ENCODE results near the gene ANKMY1.
A peak's percentile ranks its signal among the peaks of the same experiment; 100 is the strongest.

The ANKMY1 gene

GRCh38 chr2:240520130-240520973 is 37.4 kb downstream of the ANKMY1 start:
- Histone ChIP-seq H3K27me3 (peaks cover 0 to 11% of the 10 kb centered on the region in 2 donors), H3K4me1 (peaks cover 0 to 18% (median 10%) of the 10 kb centered on the region in 4 donors), H3K36me3 (peaks cover 26 to 36% (median 29%) of the 10 kb centered on the region in 3 donors), H3K9me3 (no peaks in the 10 kb centered on the region), H3K27ac (no peak overlapping the region), H3K4me3 (peak overlapping the region in 1 of 2 donors; percentile 8)
- DNase-seq = no peak
- intact Hi-C loops (cut with DNase I; ENCODE audit: low total_unique reads) = loop anchor here (10.0 kb wide), 1 partner anchor 184 kb away; no protein-coding TSS in a partner anchor
- TF ChIP-seq CTCF (IDR thresholded peaks at IDR 0.05) = no peak

GRCh38 chr2:240519396-240520129 is 38.2 kb downstream of the ANKMY1 start:
- Histone ChIP-seq H3K27me3 (peaks cover 0 to 11% of the 10 kb centered on the region in 2 donors), H3K9me3 (no peaks in the 10 kb centered on the region), H3K36me3 (peaks cover 18 to 28% (median 24%) of the 10 kb centered on the region in 3 donors), H3K27ac (no peak overlapping the region), H3K4me3 (peak overlapping the region; percentile 8), H3K4me1 (peaks cover 0 to 18% (median 10%) of the 10 kb centered on the region in 4 donors)
- intact Hi-C loops (cut with DNase I; ENCODE audit: low total_unique reads) = loop anchor here (10.0 kb wide), 1 partner anchor 185 kb away; no protein-coding TSS in a partner anchor
- DNase-seq = no peak
- TF ChIP-seq CTCF (IDR thresholded peaks at IDR 0.05) = no peak

GRCh38 chr2:240518981-240519380 is 38.8 kb downstream of the ANKMY1 start:
- Histone ChIP-seq H3K27ac (no peak overlapping the region), H3K36me3 (peaks cover 12 to 23% (median 18%) of the 10 kb centered on the region in 3 donors), H3K4me3 (no peak overlapping the region), H3K9me3 (no peaks in the 10 kb centered on the region), H3K27me3 (peaks cover 0 to 11% of the 10 kb centered on the region in 2 donors), H3K4me1 (peaks cover 0 to 18% (median 10%) of the 10 kb centered on the region in 4 donors)
- TF ChIP-seq CTCF (IDR thresholded peaks at IDR 0.05) = no peak
- no peak for DNase-seq
- intact Hi-C loops (cut with DNase I; ENCODE audit: low total_unique reads) = no loop called here

- no peak for DNase-seq
- intact Hi-C loops (cut with DNase I; ENCODE audit: low total_unique reads) = no loop called here
- H3K9me3 ChIP-seq = no peaks in the 10 kb centered on the region
- H3K36me3 ChIP-seq = peaks cover 0 to 10% (median 9%) of the 10 kb centered on the region in 3 donors
- peaks cover 0 to 11% of the 10 kb centered on the region in 2 donors for H3K27me3 ChIP-seq
- H3K4me3 ChIP-seq = no peak overlapping the region
- peaks cover 0 to 18% (median 10%) of the 10 kb centered on the region in 4 donors for H3K4me1 ChIP-seq
- H3K27ac ChIP-seq = no peak overlapping the region
- no peak for TF ChIP-seq CTCF (IDR thresholded peaks at IDR 0.05)
These were observed 40.4 kb downstream of the ANKMY1 start for GRCh38 chr2:240517342-240517741.

GRCh38 chr2:240514631-240515030 is 43.2 kb downstream of the ANKMY1 start:
- intact Hi-C loops (cut with DNase I; ENCODE audit: low total_unique reads) = no loop called here
- Histone ChIP-seq H3K4me3 (no peak overlapping the region), H3K27ac (no peak overlapping the region), H3K4me1 (peaks cover 0 to 8% (median 2%) of the 10 kb centered on the region in 4 donors), H3K9me3 (no peaks in the 10 kb centered on the region), H3K27me3 (no peaks in the 10 kb centered on the region), H3K36me3 (peaks cover 0 to 26% (median 14%) of the 10 kb centered on the region in 3 donors)
- no peak for DNase-seq
- no peak for TF ChIP-seq CTCF (IDR thresholded peaks at IDR 0.05)
